ENCODE data around the gene CAPN5. TPM values are rescaled to one million over a fixed set of nuclear protein-coding genes. Genes with fewer than 3 reads are reported as not detected.

The CAPN5 gene
- total RNA-seq, 1 experiment from 2014 or later = 30.9 TPM

- DNase-seq (ENCODE audit: low spot score) = no peak
Measured at GRCh38 chr11:77117492-77117891, 50.7 kb downstream of the CAPN5 start.

- DNase-seq (ENCODE audit: low spot score) = no peak
Measured at GRCh38 chr11:77118086-77118485, 51.3 kb downstream of the CAPN5 start.

- DNase-seq (ENCODE audit: low spot score) = no peak
Measured at GRCh38 chr11:77118971-77119370, 52.2 kb downstream of the CAPN5 start.

GRCh38 chr11:77119531-77119936, 52.8 kb downstream of the CAPN5 start:
- DNase-seq (ENCODE audit: low spot score) = no peak

- DNase-seq (ENCODE audit: low spot score) = no peak
Measured at GRCh38 chr11:77120571-77120970, 53.8 kb downstream of the CAPN5 start.

- DNase-seq (ENCODE audit: low spot score) = no peak
Measured at GRCh38 chr11:77121096-77121640, 54.4 kb downstream of the CAPN5 start.

- no peak for DNase-seq (ENCODE audit: low spot score)
Measured at GRCh38 chr11:77121876-77122575, 55.3 kb downstream of the CAPN5 start.

- DNase-seq (ENCODE audit: low spot score) = no peak
Measured at GRCh38 chr11:77122576-77123212, 55.9 kb downstream of the CAPN5 start.

- no peak for DNase-seq (ENCODE audit: low spot score)
Measured at GRCh38 chr11:77123591-77123990, 56.8 kb downstream of the CAPN5 start.

- DNase-seq (ENCODE audit: low spot score) = no peak
Measured at GRCh38 chr11:77124041-77124440, 57.3 kb downstream of the CAPN5 start.

- no peak for DNase-seq (ENCODE audit: low spot score)
Measured at GRCh38 chr11:77124488-77124887, 57.7 kb downstream of the CAPN5 start.

- DNase-seq (ENCODE audit: low spot score) = no peak
Measured at GRCh38 chr11:77125191-77125590, 58.4 kb downstream of the CAPN5 start.

GRCh38 chr11:77125695-77126094, 58.9 kb downstream of the CAPN5 start:
- no peak for DNase-seq (ENCODE audit: low spot score)

- DNase-seq (ENCODE audit: low spot score) = no peak
Measured at GRCh38 chr11:77126156-77126775, 59.5 kb downstream of the CAPN5 start.

GRCh38 chr11:77126861-77127234, 60.1 kb downstream of the CAPN5 start:
- DNase-seq (ENCODE audit: low spot score) = no peak

- peak; percentile 71 for DNase-seq (ENCODE audit: low spot score)
Measured at GRCh38 chr11:77127235-77127911, 60.6 kb downstream of the CAPN5 start.

GRCh38 chr11:77127920-77128691, 61.3 kb downstream of the CAPN5 start, which contains the start of gene MYO7A:
Gene MYO7A, plus strand, starts transcription at chr11:77128246. Its CDS starts 2,389 bp downstream, at chr11:77130635.
- no peak for DNase-seq (ENCODE audit: low spot score)

- DNase-seq (ENCODE audit: low spot score) = no peak
Measured at GRCh38 chr11:77129069-77129841, 62.5 kb downstream of the CAPN5 start.

- no peak for DNase-seq (ENCODE audit: low spot score)
Measured at GRCh38 chr11:77129842-77130756, 63.3 kb downstream of the CAPN5 start.
